ENCODE measurements around the gene MARCHF10.

MARCHF10 gene

GRCh38 chr17:62660629-62661118 is 147.4 kb downstream of the MARCHF10 start:
- DNase-seq (ENCODE audit: low spot score), result no peak
- TF ChIP-seq, protein P1, sequence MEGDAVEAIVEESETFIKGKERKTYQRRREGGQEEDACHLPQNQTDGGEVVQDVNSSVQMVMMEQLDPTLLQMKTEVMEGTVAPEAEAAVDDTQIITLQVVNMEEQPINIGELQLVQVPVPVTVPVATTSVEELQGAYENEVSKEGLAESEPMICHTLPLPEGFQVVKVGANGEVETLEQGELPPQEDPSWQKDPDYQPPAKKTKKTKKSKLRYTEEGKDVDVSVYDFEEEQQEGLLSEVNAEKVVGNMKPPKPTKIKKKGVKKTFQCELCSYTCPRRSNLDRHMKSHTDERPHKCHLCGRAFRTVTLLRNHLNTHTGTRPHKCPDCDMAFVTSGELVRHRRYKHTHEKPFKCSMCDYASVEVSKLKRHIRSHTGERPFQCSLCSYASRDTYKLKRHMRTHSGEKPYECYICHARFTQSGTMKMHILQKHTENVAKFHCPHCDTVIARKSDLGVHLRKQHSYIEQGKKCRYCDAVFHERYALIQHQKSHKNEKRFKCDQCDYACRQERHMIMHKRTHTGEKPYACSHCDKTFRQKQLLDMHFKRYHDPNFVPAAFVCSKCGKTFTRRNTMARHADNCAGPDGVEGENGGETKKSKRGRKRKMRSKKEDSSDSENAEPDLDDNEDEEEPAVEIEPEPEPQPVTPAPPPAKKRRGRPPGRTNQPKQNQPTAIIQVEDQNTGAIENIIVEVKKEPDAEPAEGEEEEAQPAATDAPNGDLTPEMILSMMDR (IDR thresholded peaks at IDR 0.05; ENCODE audit: borderline replicate concordance, control extremely low read depth, extremely low read depth, insufficient read depth, missing control alignments), result no peak
- in situ Hi-C loops (cut with MboI; ENCODE audit: low sequenced_read_pairs, unreplicated experiment), result no loop called here

GRCh38 chr17:62658136-62658920 is 149.8 kb downstream of the MARCHF10 start:
- in situ Hi-C loops (cut with MboI; ENCODE audit: low sequenced_read_pairs, unreplicated experiment), result no loop called here
- TF ChIP-seq, protein P1 (IDR thresholded peaks at IDR 0.05; ENCODE audit: borderline replicate concordance, control extremely low read depth, extremely low read depth, insufficient read depth, missing control alignments), result no peak
- DNase-seq (ENCODE audit: low spot score), result no peak

- no peak for DNase-seq (ENCODE audit: low spot score)
- TF ChIP-seq, protein P1 (IDR thresholded peaks at IDR 0.05; ENCODE audit: borderline replicate concordance, control extremely low read depth, extremely low read depth, insufficient read depth, missing control alignments), result no peak
- in situ Hi-C loops (cut with MboI; ENCODE audit: low sequenced_read_pairs, unreplicated experiment), result no loop called here
Measured at GRCh38 chr17:62657690-62658089, 150.4 kb downstream of the MARCHF10 start.

DNA sequence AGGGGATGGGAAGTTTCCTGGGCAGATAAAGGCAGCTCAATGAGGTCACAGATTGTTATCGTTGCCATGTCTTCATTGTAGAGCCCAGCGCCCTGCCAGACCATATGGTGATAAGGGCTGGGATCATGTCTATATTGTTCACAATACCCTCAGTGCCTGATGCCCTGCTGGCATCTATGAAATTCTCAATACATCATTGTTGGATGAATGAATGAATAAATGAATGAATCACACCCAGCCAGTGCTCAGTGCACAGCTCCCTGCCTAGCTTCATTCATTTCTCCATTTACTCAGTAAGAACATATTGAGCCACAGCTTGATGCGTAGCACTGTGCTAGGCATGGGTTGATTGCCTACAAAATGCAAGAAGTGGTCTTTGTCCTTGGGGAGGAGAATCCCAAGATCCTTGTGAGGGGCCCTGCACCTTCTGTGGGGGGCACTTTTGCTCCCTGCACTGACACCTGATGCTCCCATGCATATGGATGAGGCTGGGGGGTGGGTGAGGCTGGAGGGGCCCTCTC is 150.9 kb downstream of the MARCHF10 start:
- in situ Hi-C loops (cut with MboI; ENCODE audit: low sequenced_read_pairs, unreplicated experiment), result no loop called here
- no peak for DNase-seq (ENCODE audit: low spot score)
- TF ChIP-seq, protein P1 (IDR thresholded peaks at IDR 0.05; ENCODE audit: borderline replicate concordance, control extremely low read depth, extremely low read depth, insufficient read depth, missing control alignments), result no peak

GRCh38 chr17:62656446-62656845 is 151.7 kb downstream of the MARCHF10 start:
- no peak for DNase-seq (ENCODE audit: low spot score)
- TF ChIP-seq, protein P1 (IDR thresholded peaks at IDR 0.05; ENCODE audit: borderline replicate concordance, control extremely low read depth, extremely low read depth, insufficient read depth, missing control alignments), result no peak
- in situ Hi-C loops (cut with MboI; ENCODE audit: low sequenced_read_pairs, unreplicated experiment), result no loop called here

DNA sequence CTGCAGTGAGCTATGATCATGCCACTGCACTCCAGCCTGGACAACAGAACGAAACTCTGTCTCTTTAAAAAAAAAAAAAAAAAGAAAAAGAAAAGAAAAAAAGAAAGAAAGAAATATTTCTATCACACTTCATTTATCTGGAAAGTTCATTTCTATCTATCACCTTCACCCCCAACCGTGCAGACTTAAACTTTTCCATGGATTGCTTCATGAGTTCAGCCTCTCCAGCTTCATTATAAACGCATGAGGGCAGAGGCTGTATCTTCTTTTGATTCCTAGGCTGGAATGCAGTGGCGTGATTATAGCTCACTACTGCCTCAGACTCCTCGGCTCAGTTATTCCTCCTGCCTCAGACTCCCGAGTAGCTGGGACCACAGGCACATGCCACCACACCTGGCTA is 152.5 kb downstream of the MARCHF10 start:
- in situ Hi-C loops (cut with MboI; ENCODE audit: low sequenced_read_pairs, unreplicated experiment), result no loop called here

More for the DNA sequence above, 152.5 kb downstream of the MARCHF10 start:
- DNase-seq (ENCODE audit: low spot score), result no peak
- TF ChIP-seq, protein P1 (IDR thresholded peaks at IDR 0.05; ENCODE audit: borderline replicate concordance, control extremely low read depth, extremely low read depth, insufficient read depth, missing control alignments), result no peak

All from GM13976 (cell line).